Dermis blood vessel endothelial cell (primary cell): ENCODE measurements around the gene GTF2F2. TPM values are rescaled to one million over a fixed set of nuclear protein-coding genes. Genes with fewer than 3 reads are reported as not detected.

Source experiments
- DNase-seq: peaks from one replicate; pipeline ENCODE4 v3.0.0; 2010
- total RNA-seq: library from RNA; depleted of rRNA; stranded (reverse); fragments of >200 nt; gene quantifications from 2 replicates; pipeline ENCODE4 v1.2.3, GENCODE V29; 2014

GTF2F2 gene
- total RNA-seq, 1 donor from 2014 or later: 24.0 TPM

DNA sequence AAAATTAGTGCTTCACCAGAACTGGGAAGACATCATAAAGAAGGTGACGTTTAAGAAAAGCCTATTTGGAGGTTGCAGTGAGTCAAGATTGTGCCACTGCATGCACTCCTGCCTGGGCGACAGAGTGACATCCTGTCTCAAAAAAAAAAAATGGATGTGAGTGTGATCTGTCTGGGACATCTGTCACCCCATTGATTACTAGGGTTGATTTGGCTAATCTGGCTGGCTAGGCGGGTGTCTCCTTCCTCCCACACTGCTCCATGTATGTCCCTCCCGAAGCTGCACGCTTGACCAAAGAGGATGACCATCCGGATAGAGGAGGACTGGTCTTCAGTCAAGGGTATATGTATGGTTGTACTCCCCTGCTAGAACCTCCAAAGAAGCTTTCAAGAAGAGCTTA, 2.6 kb downstream of the GTF2F2 start:
- no peak for DNase-seq

DNA sequence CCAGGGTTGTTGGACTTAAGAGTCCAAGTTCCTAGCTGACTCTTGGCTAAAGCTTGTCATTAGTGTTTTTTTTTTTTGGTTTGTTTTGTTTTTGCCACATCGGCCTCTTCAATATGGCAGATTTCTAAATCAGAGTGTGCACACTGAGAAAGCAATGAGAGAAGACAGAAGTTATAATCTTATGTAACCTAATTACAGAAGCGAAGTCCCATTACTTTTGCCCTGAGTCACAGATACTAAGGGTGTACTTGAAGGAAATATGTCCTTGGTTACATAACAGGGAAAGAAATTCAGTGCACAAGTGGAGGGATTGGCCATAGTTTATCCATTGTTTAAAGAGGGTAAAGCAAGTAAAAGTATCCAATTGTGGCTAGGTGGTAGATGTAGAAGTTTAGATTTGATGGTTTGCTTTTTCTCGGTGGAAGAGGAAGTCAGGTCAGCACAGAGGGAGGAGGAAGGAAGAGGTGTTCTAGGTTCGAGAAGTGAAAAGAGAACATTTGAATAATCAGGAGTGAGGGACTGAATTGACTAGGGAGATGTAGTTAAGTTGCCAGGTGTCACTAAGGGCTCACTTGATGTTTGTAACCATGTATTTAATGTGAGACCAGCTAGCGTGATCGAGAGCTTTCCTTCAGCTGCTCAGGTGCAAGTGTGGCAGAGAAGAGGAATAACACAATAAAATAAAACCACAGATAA, 12.2 kb downstream of the GTF2F2 start:
- no peak for DNase-seq

DNA sequence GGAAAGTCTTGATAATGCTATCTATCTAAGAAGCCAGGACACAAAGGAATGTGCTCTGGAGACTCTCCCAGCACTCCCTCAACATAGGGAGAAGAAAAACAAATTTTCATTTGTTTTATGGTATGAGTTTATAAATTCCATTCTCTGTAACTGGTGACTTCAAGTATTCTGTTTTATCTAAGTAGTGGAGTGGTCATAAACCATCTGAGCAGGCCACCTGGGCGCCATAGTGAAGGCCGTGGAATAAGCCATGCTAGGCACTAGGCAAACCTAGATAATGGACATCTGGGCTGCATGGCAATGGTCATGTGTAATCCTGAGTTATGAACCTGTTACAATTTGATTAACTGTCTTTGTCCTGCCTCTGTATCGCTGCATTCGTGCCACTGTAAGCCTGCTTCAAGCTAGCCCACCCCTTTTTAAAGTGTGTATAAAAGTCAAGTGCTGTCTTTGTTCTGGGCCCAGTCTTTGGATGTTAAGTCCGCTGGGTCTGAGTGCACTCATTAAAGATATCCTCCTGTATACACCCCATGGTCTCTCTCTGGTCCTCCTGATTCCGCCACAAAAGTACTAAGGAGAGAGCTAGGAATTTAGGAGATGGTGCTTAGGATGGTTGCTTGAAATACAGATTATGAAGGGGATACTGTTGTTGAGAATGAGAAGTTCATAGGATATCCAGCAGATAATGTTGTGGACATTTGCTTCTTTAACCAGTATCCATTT, 13.2 kb downstream of the GTF2F2 start:
- no peak for DNase-seq

DNA sequence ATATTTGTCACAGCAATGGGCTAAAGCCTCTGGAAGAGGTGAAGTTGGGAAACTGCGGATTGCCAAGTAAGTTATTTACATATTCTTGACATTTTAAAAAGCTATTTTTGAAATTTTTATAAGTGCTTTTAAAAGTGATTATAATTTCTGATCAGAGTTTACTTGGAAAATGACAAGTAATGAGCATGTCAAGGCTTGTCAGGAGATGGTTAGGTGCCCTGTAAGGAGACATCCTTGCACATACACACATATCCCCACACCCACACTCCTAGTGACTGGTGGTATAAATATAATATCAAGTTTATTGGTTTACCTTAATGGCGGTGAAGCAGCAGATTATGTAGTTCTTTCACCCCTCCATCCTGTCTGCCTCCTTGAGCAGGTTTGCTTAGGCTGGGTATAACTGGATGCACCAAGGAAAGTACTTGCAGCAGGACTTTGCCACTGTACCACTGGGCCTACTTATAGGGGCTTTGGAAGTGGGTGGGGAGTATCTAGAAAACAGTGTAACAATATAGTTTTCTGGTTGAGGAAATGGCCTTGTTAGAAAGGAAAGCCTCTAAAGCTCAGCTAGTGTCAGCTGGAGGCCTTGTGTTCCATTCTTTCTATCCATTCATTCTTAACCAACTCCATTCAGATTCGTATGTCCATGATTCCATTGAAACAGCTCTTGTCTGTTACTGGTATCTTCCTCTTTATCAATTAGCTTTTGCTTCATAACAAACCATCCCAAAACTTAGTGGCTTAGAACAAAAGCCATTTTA, 16.6 kb downstream of the GTF2F2 start:
- no peak for DNase-seq

DNA sequence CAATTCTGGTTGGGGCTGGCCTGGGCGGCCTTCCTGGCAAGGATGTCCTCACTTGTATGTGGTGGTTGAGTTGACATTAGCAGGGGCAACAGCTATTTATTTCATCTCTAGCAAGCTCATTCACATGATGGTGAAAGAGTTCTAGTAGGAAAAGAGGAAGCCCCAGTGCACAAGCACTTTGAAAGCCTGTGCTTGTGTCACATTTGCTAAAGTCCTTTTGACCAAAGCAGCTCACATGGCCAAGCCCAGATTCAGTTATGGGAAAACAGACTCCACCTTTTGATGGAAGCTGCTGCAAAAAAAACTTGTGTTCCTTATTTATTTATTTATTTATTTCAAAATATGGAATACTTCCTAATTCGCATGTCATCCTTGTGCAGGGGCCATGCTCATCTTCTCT, 17.2 kb downstream of the GTF2F2 start:
- no peak for DNase-seq

DNA sequence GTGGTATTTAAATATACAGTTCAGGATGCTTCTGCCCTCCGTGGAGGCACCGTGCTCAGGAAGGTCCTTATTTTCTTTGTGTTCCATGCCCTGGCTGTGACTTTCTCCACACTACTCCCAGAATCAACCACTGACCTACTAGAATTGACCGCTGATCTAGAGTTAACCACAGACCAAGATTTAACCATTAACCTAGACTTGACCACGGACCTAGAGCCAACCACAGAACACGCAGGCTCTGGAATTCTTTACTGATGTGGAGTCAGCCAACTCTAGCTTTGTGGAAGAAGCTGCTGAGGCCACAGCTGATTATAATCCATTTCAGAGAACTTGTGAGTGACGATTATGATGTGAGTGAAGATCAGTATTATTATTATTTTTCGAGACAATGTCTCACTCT, 18.0 kb downstream of the GTF2F2 start:
- no peak for DNase-seq

DNA sequence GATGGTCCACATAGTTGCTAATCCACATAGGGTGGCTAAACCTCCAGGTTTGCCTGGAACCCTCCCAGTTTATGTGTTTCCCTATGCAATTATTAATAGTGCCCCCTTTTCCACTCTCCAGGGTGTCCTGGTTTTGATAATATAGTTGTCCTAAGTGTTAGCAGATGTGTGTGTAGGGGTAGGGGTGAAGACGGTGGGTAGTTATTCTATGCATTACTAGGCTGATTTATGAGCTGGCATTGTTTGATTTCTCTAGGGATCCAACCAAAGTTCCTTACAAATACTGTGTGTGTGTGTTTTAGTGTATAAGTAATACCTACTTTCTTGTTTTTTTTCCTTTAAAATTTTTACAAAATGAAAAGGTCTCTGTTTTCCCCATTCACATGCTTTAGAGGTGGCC, 21.1 kb downstream of the GTF2F2 start:
- no peak for DNase-seq

DNA sequence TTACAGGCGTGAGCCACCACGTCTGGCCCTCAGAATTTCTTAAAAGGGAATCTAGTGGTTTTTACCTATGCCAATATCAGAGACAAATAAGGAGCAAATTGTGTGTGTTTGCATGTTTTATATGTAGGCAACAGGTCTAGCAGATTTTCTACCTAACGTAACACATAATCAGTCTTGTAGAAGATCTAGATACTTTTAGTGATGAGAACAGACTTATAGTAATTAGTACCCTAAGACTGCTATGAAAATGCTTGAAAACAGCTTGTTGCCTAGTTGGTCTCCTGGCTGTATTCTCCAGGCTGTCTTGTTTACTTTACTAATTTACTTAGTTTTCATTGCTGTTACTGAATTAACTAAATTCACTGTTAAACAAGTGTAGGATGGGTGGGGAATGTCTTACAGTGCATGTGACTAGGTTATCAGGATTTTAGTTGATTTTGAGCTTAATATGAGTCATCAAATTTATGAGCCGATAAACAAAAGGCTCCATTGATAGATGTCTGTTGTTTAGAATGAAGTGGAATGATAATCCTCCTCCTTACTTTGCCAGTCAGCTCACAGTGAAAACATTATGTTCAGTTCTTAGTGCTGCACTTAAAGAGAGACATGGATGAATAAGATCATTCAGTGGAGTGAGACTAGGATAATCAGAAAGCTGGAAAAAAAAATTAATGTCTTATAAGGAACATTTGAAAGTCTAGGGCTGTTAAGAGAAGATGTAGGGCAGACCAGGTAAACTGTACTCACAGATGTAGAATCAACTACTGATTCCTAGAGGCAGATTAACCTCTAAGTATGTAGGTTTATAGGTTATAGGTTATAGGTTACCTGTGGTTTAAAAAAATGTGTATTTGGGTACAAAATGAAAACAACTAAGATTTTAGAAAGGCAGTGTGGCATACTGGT, 22.4 kb downstream of the GTF2F2 start:
- peak; percentile 32 for DNase-seq

DNA sequence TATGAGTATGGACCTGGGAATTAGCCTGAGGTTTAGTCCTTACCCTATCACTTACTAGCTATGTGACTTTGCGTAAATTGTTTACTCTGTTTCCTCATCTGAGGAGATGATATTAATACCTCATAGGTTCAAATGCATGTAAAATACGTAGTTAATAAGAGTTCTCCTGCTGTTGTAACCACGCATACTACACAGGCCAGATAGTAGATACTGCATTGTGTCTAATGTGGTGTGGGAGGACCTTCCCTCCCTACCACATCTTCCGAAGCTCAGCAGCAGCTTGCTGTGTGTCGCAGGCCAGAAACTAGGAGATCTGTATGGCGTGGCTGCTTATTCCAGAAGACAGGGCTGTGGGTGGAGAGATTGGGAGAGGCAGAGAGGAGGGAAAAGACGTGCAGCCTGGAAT, 23.0 kb downstream of the GTF2F2 start:
- DNase-seq: no peak

DNA sequence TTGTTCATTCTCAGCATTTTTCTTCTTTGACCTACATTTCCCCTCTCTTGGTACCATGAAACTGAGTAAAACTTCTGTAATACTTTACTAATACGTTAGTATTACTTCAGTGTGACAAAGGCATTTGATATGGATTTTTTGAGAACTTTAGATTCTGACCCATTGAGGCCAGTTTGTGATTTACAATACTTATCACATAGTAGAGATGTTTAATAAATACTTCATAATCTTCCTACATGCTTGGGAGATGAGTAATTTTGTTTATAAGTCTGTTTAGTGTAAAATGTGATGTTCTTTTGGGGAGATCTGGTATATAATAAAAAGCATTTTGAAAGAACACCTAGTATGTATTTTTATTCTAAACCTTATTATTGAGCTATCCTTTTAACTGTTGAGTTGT, 29.7 kb downstream of the GTF2F2 start:
- DNase-seq: no peak

DNA sequence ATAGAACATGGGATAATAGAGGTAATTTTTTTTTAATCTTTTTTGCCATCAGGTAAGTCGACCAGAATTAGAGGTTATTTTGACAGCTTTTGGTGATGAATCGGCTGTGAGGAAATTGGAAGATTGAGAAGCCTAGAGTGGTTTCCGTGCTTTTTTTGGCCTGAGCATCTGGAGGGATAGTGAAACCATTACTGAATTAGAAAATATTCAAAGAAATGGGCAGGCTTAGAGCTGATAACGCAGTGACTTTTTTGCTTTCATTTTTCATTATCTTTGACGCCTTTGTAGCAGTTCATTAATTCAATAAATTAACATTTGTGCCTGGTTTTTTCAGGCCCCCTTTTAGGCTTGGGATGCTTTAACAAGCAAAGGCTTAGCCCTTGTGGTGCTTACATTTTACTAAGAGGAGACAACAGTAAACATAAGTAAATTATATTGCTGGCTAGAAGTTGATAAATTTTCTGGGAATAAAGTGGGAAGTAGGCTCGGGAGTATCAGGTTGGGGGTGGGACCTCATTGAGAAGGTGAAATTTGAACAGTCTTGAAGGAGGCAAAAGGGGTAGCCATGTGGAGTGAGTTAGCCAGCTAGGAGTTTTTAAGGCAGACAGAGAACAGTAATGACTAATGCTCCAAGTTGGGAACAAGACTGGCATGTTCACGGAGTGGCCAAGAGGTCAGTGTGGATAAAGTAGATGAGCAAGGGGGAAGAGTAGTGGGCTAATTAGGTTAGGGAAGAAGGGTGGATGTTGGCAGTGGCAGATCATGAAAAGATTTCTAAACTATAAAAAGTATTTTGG, 36.5 kb downstream of the GTF2F2 start:
- no peak for DNase-seq

DNA sequence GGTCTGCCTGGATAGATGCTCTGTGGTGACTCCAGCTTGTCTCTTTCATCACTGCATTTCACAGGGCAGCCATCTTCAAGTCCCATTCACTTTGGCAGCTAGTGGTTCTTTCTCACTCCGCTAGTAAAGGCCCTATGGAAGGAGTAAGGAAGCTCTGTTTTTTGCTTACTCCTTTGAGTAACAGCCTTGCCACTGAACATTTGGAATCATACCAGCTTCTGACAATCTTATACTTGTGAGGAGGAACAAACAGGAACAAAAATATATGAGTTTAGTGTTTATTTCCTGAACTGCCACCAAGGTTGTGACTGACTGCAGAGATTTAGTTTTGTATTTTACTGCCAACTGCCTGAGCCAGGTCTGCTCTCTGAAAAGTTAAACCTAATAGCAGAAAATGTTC, 41.9 kb downstream of the GTF2F2 start:
- DNase-seq: peak; percentile 40

DNA sequence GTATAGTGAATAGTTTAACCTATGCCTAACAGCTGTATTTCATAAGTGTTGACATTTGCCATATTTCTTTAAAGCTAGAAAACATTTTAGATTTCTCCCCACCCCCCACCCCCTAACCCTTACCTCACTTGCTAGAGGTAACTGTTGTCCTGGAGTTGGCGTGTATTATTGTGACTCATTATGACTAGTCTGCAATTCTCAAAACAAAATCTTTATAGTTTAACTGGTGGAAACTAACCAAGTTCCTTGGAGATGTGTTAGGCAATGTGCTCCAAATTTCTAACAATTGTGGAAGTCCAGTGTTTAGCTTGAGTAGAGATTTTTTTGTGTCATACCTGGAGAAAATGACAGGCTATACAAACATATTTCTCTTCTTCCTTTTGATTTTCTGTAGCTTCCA, 42.5 kb downstream of the GTF2F2 start:
- peak; percentile 80 for DNase-seq

DNA sequence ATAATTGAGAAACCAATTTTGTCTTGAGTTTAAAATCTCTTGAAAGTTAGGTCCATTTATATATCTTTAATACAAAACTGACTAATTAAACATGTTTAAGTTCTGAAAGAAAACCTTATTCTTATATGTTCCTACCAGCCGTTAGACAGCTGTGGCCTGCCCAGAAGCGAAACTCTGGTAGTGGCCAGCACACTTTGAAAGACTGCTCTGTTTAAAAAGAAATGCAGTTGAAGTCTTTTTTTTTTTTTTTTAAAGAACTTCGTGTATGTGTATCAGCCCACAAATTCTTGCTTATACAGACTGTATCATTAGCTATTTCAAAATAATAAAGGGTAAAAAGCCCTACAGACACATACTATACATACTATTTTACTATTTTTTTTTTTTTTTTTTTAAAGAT, 46.5 kb downstream of the GTF2F2 start:
- no peak for DNase-seq

DNA sequence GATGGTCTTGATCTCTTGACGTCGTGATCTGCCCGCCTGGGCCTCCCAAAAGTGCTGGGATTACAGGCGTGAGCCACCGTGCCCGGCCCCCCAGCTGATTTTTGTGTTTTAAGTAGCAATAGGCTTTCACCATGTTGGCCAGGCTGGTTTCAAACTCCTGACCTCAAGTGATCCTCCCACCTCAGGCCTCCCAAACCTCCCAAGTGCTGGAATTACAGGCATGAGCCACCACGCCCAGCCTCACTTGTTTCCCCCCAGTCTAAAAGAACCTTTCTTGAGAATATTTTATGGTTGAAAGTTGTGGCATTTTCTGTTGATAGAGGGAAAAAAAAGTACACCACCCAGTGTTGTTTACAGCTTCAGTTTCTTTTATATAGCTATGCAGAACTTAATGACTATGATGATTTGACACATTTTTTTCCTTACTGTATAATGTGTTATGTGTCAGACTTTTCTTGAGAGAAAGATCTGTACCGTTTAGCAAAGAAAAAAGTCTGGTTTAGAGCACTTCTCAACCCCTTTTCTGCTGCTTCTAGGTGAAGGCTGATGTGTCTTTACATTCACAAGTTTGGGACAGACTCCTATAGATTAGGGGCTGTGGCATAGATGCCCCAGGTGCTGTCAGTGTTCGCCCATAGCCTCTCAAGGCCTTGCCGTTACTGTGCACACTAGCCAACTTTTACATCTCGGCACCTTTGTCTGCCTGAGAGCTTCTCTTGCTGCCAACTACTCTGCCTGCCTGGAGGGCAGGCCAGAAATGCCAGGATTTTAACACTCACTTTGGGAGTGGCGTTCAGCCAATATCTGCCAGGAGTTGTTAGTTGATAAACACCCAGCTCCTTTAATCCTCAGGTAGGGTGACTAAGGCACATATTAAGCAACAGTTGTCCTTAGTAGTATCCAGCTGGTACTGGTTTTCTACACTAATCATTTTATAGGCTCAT, 47.6 kb downstream of the GTF2F2 start:
- no peak for DNase-seq

DNA sequence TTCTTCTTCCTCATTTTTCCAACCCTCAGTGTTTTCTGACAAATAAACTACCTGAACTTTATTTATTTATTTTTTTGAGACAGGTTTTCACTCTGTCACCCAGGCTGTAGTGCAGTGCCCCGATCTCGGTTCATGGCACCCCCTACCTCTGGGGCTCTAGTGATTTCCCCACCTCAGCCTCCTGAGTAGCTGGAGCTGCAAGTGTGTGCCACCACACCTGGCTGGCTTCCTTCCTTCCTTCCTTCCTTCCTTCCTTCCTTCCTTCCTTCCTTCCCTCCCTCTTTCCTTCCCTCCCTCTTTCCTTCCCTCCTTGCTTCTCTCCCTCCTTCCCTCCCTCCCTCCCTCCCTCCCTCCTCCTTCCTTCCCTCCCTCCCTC, 48.2 kb downstream of the GTF2F2 start:
- DNase-seq: no peak

DNA sequence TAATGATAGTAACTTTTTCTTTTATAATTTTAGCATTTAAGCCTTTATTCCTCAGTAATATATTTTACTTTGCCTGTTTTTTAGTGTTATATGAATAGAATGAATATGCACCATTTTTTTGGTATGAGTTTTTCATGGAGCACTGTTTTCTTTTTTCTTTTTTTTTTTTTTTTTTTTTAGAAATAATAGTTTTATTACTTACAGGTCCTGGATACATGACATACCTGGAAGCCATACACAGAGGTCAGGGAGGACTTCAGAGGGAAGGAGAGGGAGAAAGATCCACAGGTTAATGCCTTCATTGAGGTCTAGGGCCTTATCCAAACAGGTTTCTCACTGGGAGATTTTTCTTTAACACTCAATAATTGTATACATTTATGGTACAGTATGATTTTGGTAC, 54.2 kb downstream of the GTF2F2 start:
- DNase-seq: no peak

DNA sequence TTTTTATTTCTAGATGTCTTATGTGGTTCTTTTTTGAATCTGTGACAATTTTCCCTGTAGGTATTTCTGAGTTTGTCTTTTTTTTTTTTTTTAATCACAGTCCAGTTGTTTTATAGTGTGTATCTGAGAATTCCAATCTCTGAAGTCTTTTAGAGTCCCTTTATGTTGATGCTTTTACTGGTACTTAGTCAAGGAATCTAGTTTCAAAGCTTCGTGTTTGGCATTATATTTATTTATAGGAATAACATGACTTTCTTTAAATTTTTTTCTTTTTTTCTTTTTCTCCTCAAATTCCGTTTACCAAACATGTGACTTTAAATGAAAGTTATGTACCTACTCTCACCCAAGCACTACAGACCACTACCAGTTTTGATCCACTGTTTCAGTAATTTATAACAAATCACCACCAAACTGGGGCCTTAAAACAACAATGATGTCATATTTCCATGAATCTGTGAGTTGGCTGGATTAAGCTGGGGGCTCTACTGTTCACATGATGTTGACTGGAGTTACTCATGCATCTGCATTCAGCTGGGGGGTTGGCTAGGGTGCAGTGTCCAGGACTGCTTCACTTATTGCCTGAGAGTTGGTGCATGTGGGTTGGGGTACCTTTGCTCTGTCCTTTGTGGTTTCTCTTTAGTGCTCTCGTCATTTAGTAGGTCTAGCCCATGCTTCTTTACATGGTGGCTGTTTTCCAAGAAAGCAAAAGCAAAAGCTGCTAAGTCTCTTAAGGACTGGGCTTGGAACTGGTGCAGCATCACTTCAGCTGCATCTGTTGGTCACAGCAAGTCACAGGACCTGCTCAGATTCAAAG, 58.2 kb downstream of the GTF2F2 start:
- peak; percentile 43 for DNase-seq

DNA sequence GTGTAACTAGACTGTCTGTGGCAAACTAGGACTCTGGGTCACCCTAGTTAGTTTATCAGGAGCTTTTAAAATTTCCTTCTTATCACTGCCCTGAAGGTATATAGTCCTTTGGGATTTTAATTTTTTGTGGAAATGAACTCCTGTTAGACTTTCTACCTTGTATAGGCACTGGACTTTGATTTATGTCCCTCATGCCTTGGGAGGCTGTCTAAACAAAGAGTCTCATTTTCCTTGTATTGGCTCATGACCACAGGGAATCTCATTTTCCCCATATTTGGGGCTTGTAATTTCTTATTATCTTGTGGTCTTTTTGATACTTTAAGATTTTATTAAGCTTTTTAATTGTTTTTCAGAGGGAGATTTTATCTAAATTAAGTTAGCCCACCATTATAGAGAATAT, 59.1 kb downstream of the GTF2F2 start:
- DNase-seq: no peak

DNA sequence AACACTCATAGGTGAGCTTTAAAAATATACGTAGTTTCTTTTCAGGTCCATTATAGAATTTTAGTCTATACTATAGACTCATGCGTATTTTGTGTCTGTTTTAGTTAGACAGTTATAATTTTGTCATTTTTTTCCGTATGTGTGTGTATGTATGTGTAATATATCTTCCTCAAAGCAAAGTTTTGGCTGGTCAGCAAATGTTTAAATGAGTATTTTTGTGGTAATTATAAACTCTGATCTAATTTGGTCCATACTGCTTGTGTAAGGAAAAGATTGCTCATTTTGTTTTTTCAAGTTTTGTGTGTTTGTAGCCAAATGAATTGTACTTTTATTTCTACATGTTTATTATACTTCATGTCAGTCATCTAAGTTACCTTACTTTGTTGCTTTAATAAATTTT, 60.0 kb downstream of the GTF2F2 start:
- no peak for DNase-seq
